Measurements from ENCODE around the gene ELMO3.

The ELMO3 gene

DNA sequence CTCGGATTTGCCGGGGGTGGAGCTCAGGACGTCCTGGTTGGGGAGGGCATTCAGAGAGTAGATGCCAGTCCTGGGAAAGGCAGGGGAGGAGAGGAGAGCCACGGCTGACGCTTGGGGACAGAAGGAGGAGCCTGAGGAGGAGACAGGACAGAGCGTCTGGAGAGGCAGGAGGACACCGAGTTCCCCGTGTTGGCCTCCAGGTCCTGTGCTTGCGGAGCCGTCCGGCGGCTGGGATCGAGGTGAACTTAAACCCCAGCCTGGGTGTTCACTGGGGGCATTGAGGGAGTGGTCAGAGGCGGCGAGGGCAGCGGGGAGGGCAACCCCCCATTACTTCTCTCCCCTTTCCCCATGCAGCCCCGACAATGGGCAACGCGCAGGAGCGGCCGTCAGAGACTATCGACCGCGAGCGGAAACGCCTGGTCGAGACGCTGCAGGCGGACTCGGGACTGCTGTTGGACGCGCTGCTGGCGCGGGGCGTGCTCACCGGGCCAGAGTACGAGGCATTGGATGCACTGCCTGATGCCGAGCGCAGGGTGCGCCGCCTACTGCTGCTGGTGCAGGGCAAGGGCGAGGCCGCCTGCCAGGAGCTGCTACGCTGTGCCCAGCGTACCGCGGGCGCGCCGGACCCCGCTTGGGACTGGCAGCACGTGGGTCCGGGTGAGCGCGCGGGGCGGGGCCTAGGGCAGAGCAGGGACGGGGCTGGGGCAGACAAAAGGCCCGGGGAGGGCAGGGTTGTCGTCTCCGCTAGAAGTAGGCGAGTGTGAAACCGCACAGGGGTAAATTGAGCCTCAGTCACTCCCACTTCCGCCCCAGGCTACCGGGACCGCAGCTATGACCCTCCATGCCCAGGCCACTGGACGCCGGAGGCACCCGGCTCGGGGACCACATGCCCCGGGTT lies 24.9 kb upstream of the ELMO3 start:
- Histone ChIP-seq H3K4me3 (peak overlapping the region; percentile 44 to 69 (median 58)), H3K4me1 (peaks cover 63 to 91% (median 80%) of the 10 kb centered on the region in 10 experiments), H4K20me1 (peaks cover 4 to 47% (median 45%) of the 10 kb centered on the region in 11 experiments; a peak in 21 of 22 replicates), H3K4me2 (peak overlapping the region; percentile 87 to 100 (median 95)), H3K9me3 (replicated peaks in 1 of 11) (no peaks in the 10 kb centered on the region), H3K9ac (peak overlapping the region; percentile 57 to 79 (median 67)), H3K36me3 (peaks cover 0 to 30% (median 6%) of the 10 kb centered on the region in 11 experiments; a peak in 10 of 22 replicates), H3K27ac (peak overlapping the region; percentile 18 to 73 (median 65); a peak in 21 of 22 replicates), H3K27me3 (peaks cover 14 to 26% (median 21%) of the 10 kb centered on the region in 11 experiments; a peak in 20 of 22 replicates)
- no peak for TF ChIP-seq Cebpa-rat (IDR thresholded peaks at IDR 0.05)

DNA sequence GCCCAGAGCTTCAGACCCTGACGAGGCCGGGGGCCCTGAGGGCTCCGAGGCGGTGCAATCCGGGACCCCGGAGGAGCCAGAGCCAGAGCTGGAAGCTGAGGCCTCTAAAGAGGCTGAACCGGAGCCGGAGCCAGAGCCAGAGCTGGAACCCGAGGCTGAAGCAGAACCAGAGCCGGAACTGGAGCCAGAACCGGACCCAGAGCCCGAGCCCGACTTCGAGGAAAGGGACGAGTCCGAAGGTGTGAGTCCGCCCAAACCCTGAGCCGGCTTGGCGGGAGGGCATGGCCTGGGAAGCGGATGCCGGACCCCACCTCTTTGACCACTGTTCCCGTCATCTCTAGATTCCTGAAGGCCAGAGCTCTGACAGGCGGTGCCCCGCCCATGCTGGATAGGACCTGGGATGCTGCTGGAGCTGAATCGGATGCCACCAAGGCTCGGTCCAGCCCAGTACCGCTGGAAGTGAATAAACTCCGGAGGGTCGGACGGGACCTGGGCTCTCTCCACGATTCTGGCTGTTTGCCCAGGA lies 24.2 kb upstream of the ELMO3 start:
- Histone ChIP-seq H3K4me3 (peak overlapping the region; percentile 44 to 69 (median 58)), H3K9me3 (replicated peaks in 1 of 11) (no peaks in the 10 kb centered on the region), H4K20me1 (peaks cover 11 to 54% (median 51%) of the 10 kb centered on the region in 11 experiments; a peak in 21 of 22 replicates), H3K27ac (peak overlapping the region; percentile 18 to 73 (median 65); a peak in 20 of 22 replicates), H3K9ac (peak overlapping the region; percentile 57 to 79 (median 67)), H3K4me2 (peak overlapping the region; percentile 87 to 100 (median 95)), H3K27me3 (peaks cover 14 to 28% (median 21%) of the 10 kb centered on the region in 11 experiments; a peak in 20 of 22 replicates), H3K36me3 (peaks cover 0 to 30% (median 6%) of the 10 kb centered on the region in 11 experiments; a peak in 10 of 22 replicates), H3K4me1 (peaks cover 62 to 90% (median 77%) of the 10 kb centered on the region in 10 experiments)
- TF ChIP-seq Cebpa-rat (IDR thresholded peaks at IDR 0.05) = no peak

DNA sequence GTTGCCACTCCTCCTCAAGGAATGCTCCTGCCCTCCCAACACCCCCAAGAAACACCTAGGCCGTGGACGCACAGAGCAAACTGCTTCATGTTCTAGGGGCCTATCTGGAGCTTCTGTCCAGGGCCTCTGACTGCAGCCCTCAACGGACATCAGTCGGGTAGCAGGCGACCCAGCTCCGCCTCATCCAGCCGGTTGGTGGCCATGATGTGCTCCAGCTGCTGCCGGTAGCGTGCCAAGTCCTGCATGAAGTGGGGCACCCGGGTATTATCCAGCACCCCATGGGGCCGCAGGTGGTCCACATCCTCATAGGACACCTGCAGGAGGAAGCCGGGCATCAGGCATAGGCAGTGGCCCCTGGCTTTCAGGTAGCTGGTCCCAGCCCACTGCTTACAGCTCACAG lies 22.3 kb upstream of the ELMO3 start:
- Histone ChIP-seq H3K4me1 (peaks cover 62 to 93% (median 79%) of the 10 kb centered on the region in 10 experiments), H3K4me2 (0 out of 22 replicates have a peak overlapping the region, but pooled peaks of 3 of the 11 experiments have one; percentile 15 to 95 (median 92)), H3K27me3 (peaks cover 14 to 28% (median 21%) of the 10 kb centered on the region in 11 experiments; a peak in 20 of 22 replicates), H3K27ac (no peak overlapping the region), H3K4me3 (no peak overlapping the region), H3K9ac (no peak overlapping the region; a peak in 1 of 22 replicates), H3K36me3 (peaks cover 0 to 30% (median 9%) of the 10 kb centered on the region in 11 experiments; a peak in 10 of 22 replicates), H3K9me3 (replicated peaks in 1 of 11) (no peaks in the 10 kb centered on the region), H4K20me1 (peaks cover 22 to 73% (median 70%) of the 10 kb centered on the region in 11 experiments; a peak in 21 of 22 replicates)
- no peak for TF ChIP-seq Cebpa-rat (IDR thresholded peaks at IDR 0.05)

DNA sequence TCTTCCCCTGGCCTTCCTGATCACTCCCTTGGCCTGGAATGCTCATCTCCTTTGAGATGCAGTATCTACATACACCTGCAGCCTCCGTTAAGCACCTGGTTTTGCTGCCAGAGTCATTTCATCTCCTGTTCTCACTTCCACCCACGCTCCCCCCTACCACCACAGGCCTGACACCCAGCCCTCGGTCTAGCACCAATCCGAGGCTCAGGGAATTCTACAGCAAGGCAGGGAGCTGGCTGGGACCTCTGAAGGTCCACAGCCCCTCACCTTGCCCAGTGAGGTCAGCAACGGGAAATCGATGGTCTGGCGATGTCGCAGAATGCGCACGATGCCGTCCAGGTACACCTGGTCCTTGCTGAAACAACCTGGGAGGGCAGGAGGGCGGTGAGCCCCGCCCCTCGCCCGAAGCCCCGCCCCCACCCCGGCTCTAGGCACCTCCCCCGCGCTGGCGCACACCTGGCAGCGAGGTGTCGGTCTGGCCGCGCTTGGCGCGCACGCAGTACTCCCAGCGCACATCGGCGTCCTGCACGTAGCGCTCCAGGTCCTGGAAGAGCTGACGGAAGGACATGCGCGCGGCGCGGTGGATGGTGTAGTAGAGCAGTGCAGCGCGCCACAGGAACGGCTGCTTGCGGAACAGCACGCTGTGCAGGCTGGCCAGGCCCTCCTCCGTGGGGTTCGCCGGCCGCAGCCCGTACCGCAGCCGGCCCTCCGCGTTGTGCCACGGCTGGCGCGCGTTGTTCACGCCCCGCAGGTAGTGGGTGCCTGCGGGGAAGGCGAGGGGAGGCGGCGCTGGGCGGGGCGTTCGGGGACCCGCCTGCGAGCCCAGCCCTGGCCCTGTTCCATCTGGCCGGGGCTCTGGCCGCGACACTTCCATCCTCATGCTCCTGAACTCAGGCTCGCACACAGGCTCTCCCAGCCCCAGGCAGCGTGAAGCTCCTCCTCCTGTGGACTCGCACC lies 20.9 kb upstream of the ELMO3 start:
- H3K4me2 ChIP-seq = peak overlapping the region; percentile 75 to 88 (median 81)
- peaks cover 14 to 28% (median 21%) of the 10 kb centered on the region in 11 experiments; a peak in 20 of 22 replicates for H3K27me3 ChIP-seq
- H3K4me3 ChIP-seq = peak overlapping the region in 7 of 10 experiments; percentile 1 to 52 (median 29); a peak in 6 of 20 replicates
- no peak overlapping the region for H3K27ac ChIP-seq
- H3K36me3 ChIP-seq = peaks cover 0 to 30% (median 9%) of the 10 kb centered on the region in 11 experiments; a peak in 10 of 22 replicates
- H4K20me1 ChIP-seq = peaks cover 22 to 87% (median 71%) of the 10 kb centered on the region in 11 experiments; a peak in 21 of 22 replicates
- peak overlapping the region in 3 of 11 experiments; percentile 19 to 48 (median 33); a peak in 2 of 22 replicates for H3K9ac ChIP-seq
- peaks cover 66 to 93% (median 79%) of the 10 kb centered on the region in 10 experiments for H3K4me1 ChIP-seq
- no peak for TF ChIP-seq Cebpa-rat (IDR thresholded peaks at IDR 0.05)
- H3K9me3 ChIP-seq (replicated peaks in 1 of 11) = no peaks in the 10 kb centered on the region

DNA sequence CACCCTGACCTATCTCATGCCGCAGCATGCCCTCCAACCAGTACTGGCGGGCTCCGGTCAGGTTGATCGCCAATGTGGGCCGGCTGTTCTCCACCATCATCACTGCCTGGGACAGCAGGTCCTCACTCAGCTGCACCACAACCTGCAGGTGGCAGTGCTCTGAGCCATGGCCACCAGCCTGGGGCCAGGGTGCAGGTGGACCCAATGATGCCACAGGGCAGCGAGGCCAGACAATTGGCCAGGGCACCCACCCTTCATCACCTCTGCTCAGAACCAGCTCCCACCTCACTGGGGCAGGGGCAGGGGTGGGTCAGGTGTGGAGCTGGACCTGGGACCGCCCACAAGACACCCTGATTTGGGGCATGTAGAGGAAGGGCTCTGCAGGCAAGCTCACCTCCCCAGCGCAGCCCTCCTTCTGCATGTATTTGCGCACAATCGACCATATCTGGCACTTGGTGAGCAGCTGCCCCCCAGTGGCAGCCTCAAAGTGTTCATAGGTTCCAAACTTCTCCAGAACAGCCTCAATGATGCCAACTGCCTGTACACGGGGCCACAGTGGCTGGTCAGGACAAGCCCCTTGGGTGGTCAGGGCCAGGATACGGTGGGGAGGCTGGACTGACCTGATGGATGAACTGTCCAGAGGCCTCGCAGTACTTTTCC lies 19.4 kb upstream of the ELMO3 start:
- Histone ChIP-seq H3K36me3 (peaks cover 0 to 30% (median 9%) of the 10 kb centered on the region in 11 experiments; a peak in 10 of 22 replicates), H3K27me3 (peaks cover 16 to 33% (median 25%) of the 10 kb centered on the region in 11 experiments), H3K4me2 (peak overlapping the region in 6 of 11 experiments; percentile 2 to 97 (median 90); a peak in 7 of 22 replicates), H3K9ac (no peak overlapping the region), H3K27ac (no peak overlapping the region), H3K9me3 (replicated peaks in 1 of 11) (no peaks in the 10 kb centered on the region), H3K4me3 (no peak overlapping the region), H3K4me1 (peaks cover 55 to 84% (median 70%) of the 10 kb centered on the region in 10 experiments), H4K20me1 (peaks cover 22 to 91% (median 74%) of the 10 kb centered on the region in 11 experiments; a peak in 21 of 22 replicates)
- TF ChIP-seq Cebpa-rat (IDR thresholded peaks at IDR 0.05) = no peak

DNA sequence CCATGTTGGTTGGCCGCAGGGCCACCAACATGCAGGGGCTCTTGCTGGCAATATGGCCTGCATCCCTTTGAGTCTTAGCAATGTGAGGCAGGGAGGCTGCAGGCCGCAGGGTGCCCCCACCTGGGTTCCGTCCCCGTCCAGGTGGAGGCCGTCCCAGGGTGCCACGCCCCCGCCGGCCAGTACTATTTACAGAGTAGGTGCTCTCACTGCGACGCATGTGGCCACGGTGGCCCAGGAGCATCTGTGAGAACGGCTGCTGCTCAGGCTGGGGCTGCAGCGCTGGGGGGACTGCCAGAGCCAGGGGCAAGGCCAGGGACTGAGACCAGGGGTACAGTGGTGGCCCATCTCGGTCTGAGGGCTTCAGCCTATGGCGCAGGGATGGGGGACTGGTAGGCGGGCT lies 18.8 kb upstream of the ELMO3 start:
- Histone ChIP-seq H3K27ac (no peak overlapping the region), H3K36me3 (peaks cover 0 to 26% (median 9%) of the 10 kb centered on the region in 11 experiments; a peak in 10 of 22 replicates), H3K4me1 (peaks cover 55 to 84% (median 70%) of the 10 kb centered on the region in 10 experiments), H3K9ac (peak overlapping the region in 4 of 11 experiments; percentile 13 to 92 (median 35); a peak in 1 of 22 replicates), H3K27me3 (peaks cover 22 to 39% (median 31%) of the 10 kb centered on the region in 11 experiments), H3K4me3 (no peak overlapping the region), H3K4me2 (peak overlapping the region in 10 of 11 experiments; percentile 2 to 100 (median 96); a peak in 16 of 22 replicates), H4K20me1 (peaks cover 22 to 91% (median 74%) of the 10 kb centered on the region in 11 experiments; a peak in 21 of 22 replicates), H3K9me3 (replicated peaks in 1 of 11) (no peaks in the 10 kb centered on the region)
- TF ChIP-seq Cebpa-rat (IDR thresholded peaks at IDR 0.05) = no peak

DNA sequence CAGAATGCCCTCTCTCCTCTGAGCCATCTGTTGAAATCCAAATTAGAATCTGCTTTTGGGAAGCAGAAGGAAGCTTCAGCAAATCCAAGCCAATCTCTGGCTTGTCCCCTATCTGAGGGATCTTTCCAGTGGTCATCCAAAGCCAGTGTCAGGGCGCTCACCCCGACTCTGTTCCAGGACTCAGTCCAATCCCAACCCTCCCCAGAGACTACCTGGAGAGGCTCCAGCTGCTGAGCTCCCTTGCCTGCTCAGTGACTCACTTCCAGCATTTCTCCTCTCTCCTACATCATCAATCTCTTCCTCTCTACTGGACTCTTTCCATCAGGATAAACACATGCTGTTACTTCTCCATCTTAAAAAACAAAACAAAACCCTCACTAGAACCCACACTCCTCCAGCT lies 17.6 kb upstream of the ELMO3 start:
- Histone ChIP-seq H4K20me1 (peaks cover 22 to 88% (median 66%) of the 10 kb centered on the region in 11 experiments; a peak in 21 of 22 replicates), H3K4me3 (peak overlapping the region in 3 of 10 experiments; percentile 23 to 75 (median 72); a peak in 4 of 20 replicates), H3K9ac (peak overlapping the region in 10 of 11 experiments; percentile 9 to 93 (median 30); a peak in 12 of 22 replicates), H3K4me2 (peak overlapping the region; percentile 88 to 100 (median 95)), H3K27me3 (peaks cover 23 to 48% (median 41%) of the 10 kb centered on the region in 11 experiments), H3K9me3 (replicated peaks in 1 of 11) (no peaks in the 10 kb centered on the region), H3K4me1 (peaks cover 52 to 81% (median 74%) of the 10 kb centered on the region in 10 experiments), H3K27ac (no peak overlapping the region), H3K36me3 (peaks cover 0 to 14% (median 6%) of the 10 kb centered on the region in 11 experiments; a peak in 10 of 22 replicates)
- no peak for TF ChIP-seq Cebpa-rat (IDR thresholded peaks at IDR 0.05)
